ENCODE data around the gene CWH43.

DNA sequence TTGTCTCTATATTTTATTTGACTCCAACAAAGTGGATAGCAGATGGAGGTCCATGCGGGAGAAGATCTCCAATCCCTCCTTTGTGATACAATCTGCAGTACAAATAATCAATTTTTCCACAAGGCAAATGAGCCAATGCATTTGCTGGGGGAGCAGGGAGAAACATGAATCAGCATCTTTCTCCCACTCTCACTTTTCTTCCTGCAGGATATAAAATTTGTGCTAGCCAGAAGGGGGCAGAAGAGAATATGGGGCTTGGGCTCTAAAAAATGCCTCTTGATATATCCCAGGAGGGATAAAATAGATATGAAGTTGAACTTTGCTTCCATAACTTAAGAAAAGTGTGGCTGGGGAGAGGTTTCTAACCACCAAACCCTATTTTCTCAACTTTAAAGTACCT, 38.3 kb upstream of the CWH43 start:
- TF ChIP-seq, protein P1, sequence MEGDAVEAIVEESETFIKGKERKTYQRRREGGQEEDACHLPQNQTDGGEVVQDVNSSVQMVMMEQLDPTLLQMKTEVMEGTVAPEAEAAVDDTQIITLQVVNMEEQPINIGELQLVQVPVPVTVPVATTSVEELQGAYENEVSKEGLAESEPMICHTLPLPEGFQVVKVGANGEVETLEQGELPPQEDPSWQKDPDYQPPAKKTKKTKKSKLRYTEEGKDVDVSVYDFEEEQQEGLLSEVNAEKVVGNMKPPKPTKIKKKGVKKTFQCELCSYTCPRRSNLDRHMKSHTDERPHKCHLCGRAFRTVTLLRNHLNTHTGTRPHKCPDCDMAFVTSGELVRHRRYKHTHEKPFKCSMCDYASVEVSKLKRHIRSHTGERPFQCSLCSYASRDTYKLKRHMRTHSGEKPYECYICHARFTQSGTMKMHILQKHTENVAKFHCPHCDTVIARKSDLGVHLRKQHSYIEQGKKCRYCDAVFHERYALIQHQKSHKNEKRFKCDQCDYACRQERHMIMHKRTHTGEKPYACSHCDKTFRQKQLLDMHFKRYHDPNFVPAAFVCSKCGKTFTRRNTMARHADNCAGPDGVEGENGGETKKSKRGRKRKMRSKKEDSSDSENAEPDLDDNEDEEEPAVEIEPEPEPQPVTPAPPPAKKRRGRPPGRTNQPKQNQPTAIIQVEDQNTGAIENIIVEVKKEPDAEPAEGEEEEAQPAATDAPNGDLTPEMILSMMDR (IDR thresholded peaks at IDR 0.05), result no peak
- TF ChIP-seq POLR2A (IDR thresholded peaks at IDR 0.05), result no peak
